ENCODE results near the gene CHD1L. TPM values are rescaled to one million over a fixed set of nuclear protein-coding genes. Genes with fewer than 3 reads are reported as not detected.
"Not testable (repeated sequence)": the region's sequence is repeated elsewhere in the genome, so short reads cannot be mapped to it uniquely, and the experiment has no call there.

The CHD1L gene
- total RNA-seq, 1 experiment from 2014 or later, result 63.9 TPM

GRCh38 chr1:147223740-147224615, 18.5 kb upstream of the CHD1L start:
- ChIA-PET CTCF (interaction anchor here (1.3 kb wide), 1 partner anchor 19 kb away, joined by 7 read pairs; the partner anchor contains the start of gene CHD1L), POLR2A (ENCODE audit: unreplicated experiment) (no interaction called here)
- no peak for TF ChIP-seq EZH2phosphoT487 (IDR thresholded peaks at IDR 0.05; ENCODE audit: borderline replicate concordance, low read length)
- TF ChIP-seq EZH2 (IDR thresholded peaks at IDR 0.05; ENCODE audit: low read length, unreplicated experiment), result no peak
- no peak for TF ChIP-seq CTCF (conservative IDR thresholded peaks at IDR 0.05; ENCODE audit: low read depth, low read length)
- BruUV-seq (replicated peaks), result no TSS peak
- ATAC-seq (no peak), DNase-seq (no peak)
- intact Hi-C loops (cut with micrococcal nuclease), result no loop called here
- no peaks in the 10 kb centered on the region for H3F3A ChIP-seq (ENCODE audit: low read length, unreplicated experiment)
- H3K9ac ChIP-seq (ENCODE audit: low read length), result no peak overlapping the region
- no peaks in the 10 kb centered on the region for H3K27me3 ChIP-seq (ENCODE audit: low read length)
- no peaks in the 10 kb centered on the region for H4K20me1 ChIP-seq (ENCODE audit: low read length)
- no peaks in the 10 kb centered on the region for H3K36me3 ChIP-seq (ENCODE audit: low read depth, low read length)
- H3K4me3 ChIP-seq (ENCODE audit: low read length), result peak overlapping the region; percentile 85
- H2AFZ ChIP-seq (ENCODE audit: low read length), result peak overlapping the region; percentile 97; the same call in 1 of the 2 replicates
- H3K9me3 ChIP-seq (ENCODE audit: low read length), result no peaks in the 10 kb centered on the region
- no peaks in the 10 kb centered on the region for H3K79me2 ChIP-seq (ENCODE audit: low read length)
- no peak overlapping the region for H3K27ac ChIP-seq (ENCODE audit: low read length)
- peak overlapping the region; percentile 85; the same call in 1 of the 2 replicates for H3K4me2 ChIP-seq (ENCODE audit: low read length)
- no peaks in the 10 kb centered on the region for H3K9me2 ChIP-seq (replicated peaks; ENCODE audit: low read length)
- no peaks in the 10 kb centered on the region for H3K4me1 ChIP-seq (ENCODE audit: insufficient read depth, low read length)

- peak within 1 kb of the TSS; percentile 97 for H2AFZ ChIP-seq (ENCODE audit: low read length)
- H3K27me3 ChIP-seq (ENCODE audit: low read length), result no peaks in the 10 kb centered on the region
- peak within 1 kb of the TSS; percentile 9; the same call in 1 of the 2 replicates for H3K27ac ChIP-seq (ENCODE audit: low read length)
- H3K4me1 ChIP-seq (ENCODE audit: insufficient read depth, low read length), result no peaks in the 10 kb centered on the region
- intact Hi-C loops (cut with micrococcal nuclease), result no loop called here
- H3K36me3 ChIP-seq (ENCODE audit: low read depth, low read length), result no peaks in the 10 kb centered on the region
- TF ChIP-seq EZH2phosphoT487 (IDR thresholded peaks at IDR 0.05; ENCODE audit: borderline replicate concordance, low read length) (no peak), CTCF (conservative IDR thresholded peaks at IDR 0.05; ENCODE audit: low read depth, low read length) (0 out of 2 replicates have a peak, but pooled peaks have one; percentile 20)
- CTCF ChIA-PET, result interaction anchor here (1.3 to 1.6 kb wide), 2 partner anchors 12 to 17 kb away, joined by 7 to 9 read pairs; partner anchors contain the start of gene CHD1L
- H3K9me3 ChIP-seq (ENCODE audit: low read length), result no peaks in the 10 kb centered on the region
- H3F3A ChIP-seq (ENCODE audit: low read length, unreplicated experiment), result no peaks in the 10 kb centered on the region
- H4K20me1 ChIP-seq (ENCODE audit: low read length), result no peaks in the 10 kb centered on the region
- H3K79me2 ChIP-seq (ENCODE audit: low read length), result no peaks in the 10 kb centered on the region
- no peaks in the 10 kb centered on the region for H3K9me2 ChIP-seq (replicated peaks; ENCODE audit: low read length)
- ATAC-seq (peak; percentile 98), DNase-seq (peak; percentile 82)
- BruUV-seq (replicated peaks), result no TSS peak
- peak within 1 kb of the TSS; percentile 35 for H3K9ac ChIP-seq (ENCODE audit: low read length)
- peak within 1 kb of the TSS; percentile 85 for H3K4me3 ChIP-seq (ENCODE audit: low read length)
- H3K4me2 ChIP-seq (ENCODE audit: low read length), result peak within 1 kb of the TSS; percentile 85
- POLR2A ChIA-PET (ENCODE audit: unreplicated experiment), result no interaction called here
Measured at GRCh38 chr1:147225193-147225730, 17.2 kb upstream of the CHD1L start, which contains the start of gene FMO5. FMO5 (minus strand) TSS chr1:147225339; CDS start chr1:147225029, 310 bp downstream.

- H4K20me1 ChIP-seq (ENCODE audit: low read length); POLR2A ChIA-PET (ENCODE audit: unreplicated experiment); H3K36me3 ChIP-seq (ENCODE audit: low read depth, low read length); H3K9ac ChIP-seq (ENCODE audit: low read length); ATAC-seq; H3F3A ChIP-seq (ENCODE audit: low read length, unreplicated experiment); H3K79me2 ChIP-seq (ENCODE audit: low read length); H3K27ac ChIP-seq (ENCODE audit: low read length); H3K4me1 ChIP-seq (ENCODE audit: insufficient read depth, low read length); DNase-seq; H3K9me3 ChIP-seq (ENCODE audit: low read length); H3K27me3 ChIP-seq (ENCODE audit: low read length); H3K4me2 ChIP-seq (ENCODE audit: low read length); BruUV-seq (replicated peaks); intact Hi-C loops (cut with micrococcal nuclease); CTCF ChIA-PET; H3K4me3 ChIP-seq (ENCODE audit: low read length); H2AFZ ChIP-seq (ENCODE audit: low read length); H3K9me2 ChIP-seq (replicated peaks; ENCODE audit: low read length): not testable (repeated sequence)
Measured at GRCh38 chr1:147231032-147231431, 11.5 kb upstream of the CHD1L start.

GRCh38 chr1:147233903-147234302, 8.6 kb upstream of the CHD1L start:
- DNase-seq; H3K27ac ChIP-seq (ENCODE audit: low read length); H2AFZ ChIP-seq (ENCODE audit: low read length); BruUV-seq (replicated peaks); H3F3A ChIP-seq (ENCODE audit: low read length, unreplicated experiment); H3K79me2 ChIP-seq (ENCODE audit: low read length); POLR2A ChIA-PET (ENCODE audit: unreplicated experiment); CTCF ChIA-PET; H3K4me2 ChIP-seq (ENCODE audit: low read length); ATAC-seq; H3K36me3 ChIP-seq (ENCODE audit: low read depth, low read length); H3K9me2 ChIP-seq (replicated peaks; ENCODE audit: low read length); H3K9ac ChIP-seq (ENCODE audit: low read length); H3K27me3 ChIP-seq (ENCODE audit: low read length); H3K4me3 ChIP-seq (ENCODE audit: low read length); H4K20me1 ChIP-seq (ENCODE audit: low read length); intact Hi-C loops (cut with micrococcal nuclease); H3K9me3 ChIP-seq (ENCODE audit: low read length): not testable (repeated sequence)
- H3K4me1 ChIP-seq (ENCODE audit: insufficient read depth, low read length), result peaks cover 24% of the 10 kb centered on the region

All from PC-3 (cell line).